NT2/D1 (cell line): ENCODE results near the gene GPT2.
"Not testable (repeated sequence)": the region's sequence is repeated elsewhere in the genome, so short reads cannot be mapped to it uniquely, and the experiment has no call there.

Experiments used
- SUZ12 ChIP-seq: IDR thresholded peaks from 2 replicates; pipeline ENCODE4 v1.6.1; 2011; ENCODE audit not compliant: insufficient read length, insufficient read depth; ENCODE audit errors: extremely low read depth
- YY1 ChIP-seq: IDR thresholded peaks from 2 replicates; pipeline ENCODE4 v1.6.1; 2011; ENCODE audit not compliant: insufficient read length, insufficient read depth

- TF ChIP-seq YY1, SUZ12: not testable (repeated sequence)
Measured at GRCh38 chr16:46868891-46869290, 15.3 kb upstream of the GPT2 start.
